HepG2 (cell line): ENCODE measurements around the gene TOP1. TPM values are rescaled to one million over a fixed set of nuclear protein-coding genes. Genes with fewer than 3 reads are reported as not detected.

Source experiments
- CENPT ChIP-seq: sonication (generic); formaldehyde crosslinking; IDR thresholded peaks from 2 replicates; pipeline ENCODE4 v1.8.0; 2022; ENCODE audit warnings: low read depth, mild to moderate bottlenecking, moderate library complexity, missing genetic modification reagents
- CHD2 ChIP-seq: IDR thresholded peaks from 2 replicates; pipeline ENCODE4 v1.6.1; 2011; ENCODE audit warnings: low read depth, low read length, improper control_type of control experiment
- HNF4G ChIP-seq, 2 experiments: sonication (generic) in 1 of 2; formaldehyde crosslinking in 1 of 2; IDR thresholded peaks; 2 replicates each; pipeline versions ENCODE4 v1.4.0 to v1.6.1; 2011 to 2020; ENCODE audit warnings: borderline replicate concordance in 2 of 2, low read depth in 2 of 2, mild to moderate bottlenecking in 2 of 2, low read length in 1 of 2, missing genetic modification reagents in 1 of 2, moderate library complexity in 1 of 2
- PAWR ChIP-seq: sonication (generic); formaldehyde crosslinking; IDR thresholded peaks from 2 replicates; pipeline ENCODE4 v1.4.0; 2020; ENCODE audit warnings: missing genetic modification reagents, mild to moderate bottlenecking, borderline replicate concordance
- PCBP1 ChIP-seq: fragments of 200-400 bp; formaldehyde crosslinking; IDR thresholded peaks from 2 replicates; pipeline ENCODE4 v1.6.1; 2017; ENCODE audit warnings: mild to moderate bottlenecking, low read depth, low read length, borderline replicate concordance
- PHF8 ChIP-seq: sonication (generic); formaldehyde crosslinking; IDR thresholded peaks from 2 replicates; pipeline ENCODE4 v1.5.0; 2020; ENCODE audit warnings: missing genetic modification reagents
- SNRNP70 ChIP-seq: fragments of 200-400 bp; formaldehyde crosslinking; IDR thresholded peaks from 2 replicates; pipeline ENCODE4 v1.6.1; 2017; ENCODE audit warnings: mild to moderate bottlenecking, low read depth, low read length, moderate library complexity
- SOX5 ChIP-seq: IDR thresholded peaks from 2 replicates; pipeline ENCODE4 v1.6.1; 2016; ENCODE audit warnings: borderline replicate concordance
- SRSF1 ChIP-seq: fragments of 200-400 bp; formaldehyde crosslinking; optimal IDR thresholded peaks from 2 replicates; pipeline ENCODE3; 2017; ENCODE audit warnings: mild to moderate bottlenecking, low read depth, low read length, moderate library complexity
- SSRP1 ChIP-seq: IDR thresholded peaks from 2 replicates; pipeline ENCODE4 v1.6.1; 2016; ENCODE audit warnings: control low read depth
- TBX3 ChIP-seq: fragments of 450-650 bp; IDR thresholded peaks from 2 replicates; pipeline ENCODE4 v1.6.1; 2017; ENCODE audit warnings: antibody characterized with exemption, mild to moderate bottlenecking, inconsistent platforms, borderline replicate concordance
- ZFP36 ChIP-seq: fragments of 150-350 bp; IDR thresholded peaks from 2 replicates; pipeline ENCODE4 v1.6.1; 2018; ENCODE audit warnings: borderline replicate concordance, low read length, low read depth; ENCODE audit not compliant: partially characterized antibody
- ZFP41 ChIP-seq: sonication (generic); formaldehyde crosslinking; IDR thresholded peaks from 2 replicates; pipeline ENCODE4 v1.4.0; 2020; ENCODE audit warnings: mild to moderate bottlenecking, missing genetic modification reagents, borderline replicate concordance
- ZNF430 ChIP-seq: sonication (generic); formaldehyde crosslinking; IDR thresholded peaks from 2 replicates; pipeline ENCODE4 v1.9.0; 2021; ENCODE audit warnings: mild to moderate bottlenecking, missing genetic modification reagents
- ZNF513 ChIP-seq: sonication (generic); formaldehyde crosslinking; conservative IDR thresholded peaks from 2 replicates; pipeline ENCODE4 v1.5.0; 2020; ENCODE audit warnings: missing genetic modification reagents
- ZNF543 ChIP-seq: sonication (generic); formaldehyde crosslinking; IDR thresholded peaks from 2 replicates; pipeline ENCODE4 v1.4.0; 2020; ENCODE audit warnings: mild to moderate bottlenecking, missing genetic modification reagents
- ZNF614 ChIP-seq: IDR thresholded peaks from 2 replicates; pipeline ENCODE4 v1.6.1; 2018; ENCODE audit warnings: missing biosample characterization, missing genetic modification reagents, inconsistent platforms, borderline replicate concordance
- ZSCAN9 ChIP-seq: IDR thresholded peaks from 2 replicates; pipeline ENCODE4 v1.6.1; 2016; ENCODE audit warnings: borderline replicate concordance
- ZXDC ChIP-seq: sonication (generic); formaldehyde crosslinking; IDR thresholded peaks from 2 replicates; pipeline ENCODE4 v1.5.0; 2020; ENCODE audit warnings: mild to moderate bottlenecking, missing genetic modification reagents
- polyA plus RNA-seq, 8 experiments: library from polyadenylated mRNA; depleted of rRNA in 3 of 8; stranded (reverse) in 7 of 8; unstranded in 1 of 8; fragments of >200 nt; fragmentation: Illumina TruSeq in 4 of 8; extraction: Trizol in 4 of 8; gene quantifications; 2 replicates each; pipeline versions ENCODE4 v1.2.1 to v1.2.3, GENCODE V29; 2011 to 2016; ENCODE audit warnings: low read depth in 4 of 8, missing spikeins in 1 of 8, mixed read lengths in 1 of 8; ENCODE audit not compliant: insufficient read depth in 1 of 8
- total RNA-seq, 5 experiments: library from RNA; depleted of rRNA; stranded (reverse); fragments of >200 nt; fragmentation: Illumina TruSeq; extraction: Trizol; gene quantifications; 2 replicates each; pipeline ENCODE4 v1.2.3, GENCODE V29; 2016; ENCODE audit warnings: low read depth in 1 of 5
- TF ChIP-seq, protein P1 (sequence below): sonication (generic); formaldehyde crosslinking; IDR thresholded peaks from 2 replicates; pipeline ENCODE4 v1.4.0; 2020; ENCODE audit warnings: missing genetic modification reagents
- TF ChIP-seq, protein P2 (sequence below): sonication (generic); formaldehyde crosslinking; conservative IDR thresholded peaks from 2 replicates; pipeline ENCODE4 v1.4.0; 2020; ENCODE audit warnings: missing genetic modification reagents
- TF ChIP-seq, protein P3 (sequence below): IDR thresholded peaks from 2 replicates; pipeline ENCODE4 v1.6.1; 2016; ENCODE audit warnings: low read depth, borderline replicate concordance

The TOP1 gene
- total and polyA plus RNA-seq, 2 of the 13 experiments (the other 11 are each of a cell fraction or from before 2014, with no cell fraction given): 10.2 to 19.4 TPM

GRCh38 chr20:41038878-41039404 is 10.3 kb downstream of the TOP1 start (continued):
- TF ChIP-seq ZFP36 (no peak), PHF8 (no peak; the same call in 1 of the 2 replicates), ZNF430 (CRISPR knock-in tag) (no peak), ZFP41 (CRISPR knock-in tag) (no peak), SSRP1 (CRISPR knock-in tag) (no peak; the same call in 1 of the 2 replicates), SOX5 (no peak; the same call in 1 of the 2 replicates), PAWR (CRISPR knock-in tag) (no peak), CHD2 (no peak), SRSF1 (no peak), TBX3 (peak; percentile 37; the same call in 1 of the 2 replicates), HNF4G (IDR thresholded peaks at IDR 0.05; ENCODE audit: borderline replicate concordance, low read depth, low read length) (peak; percentile 93), HNF4G (CRISPR knock-in tag; IDR thresholded peaks at IDR 0.05; ENCODE audit: borderline replicate concordance, low read depth) (peak; percentile 82; the same call in 1 of the 2 replicates), ZNF543 (CRISPR knock-in tag) (peak; percentile 72; the same call in 1 of the 2 replicates), CENPT (CRISPR knock-in tag) (no peak), ZNF513 (CRISPR knock-in tag) (no peak), SNRNP70 (no peak), ZXDC (CRISPR knock-in tag) (no peak), PCBP1 (no peak), ZNF614 (CRISPR knock-in tag) (no peak), ZSCAN9 (CRISPR knock-in tag) (0 out of 2 replicates have a peak, but pooled peaks have one; percentile 33)
- TF ChIP-seq, protein P1, sequence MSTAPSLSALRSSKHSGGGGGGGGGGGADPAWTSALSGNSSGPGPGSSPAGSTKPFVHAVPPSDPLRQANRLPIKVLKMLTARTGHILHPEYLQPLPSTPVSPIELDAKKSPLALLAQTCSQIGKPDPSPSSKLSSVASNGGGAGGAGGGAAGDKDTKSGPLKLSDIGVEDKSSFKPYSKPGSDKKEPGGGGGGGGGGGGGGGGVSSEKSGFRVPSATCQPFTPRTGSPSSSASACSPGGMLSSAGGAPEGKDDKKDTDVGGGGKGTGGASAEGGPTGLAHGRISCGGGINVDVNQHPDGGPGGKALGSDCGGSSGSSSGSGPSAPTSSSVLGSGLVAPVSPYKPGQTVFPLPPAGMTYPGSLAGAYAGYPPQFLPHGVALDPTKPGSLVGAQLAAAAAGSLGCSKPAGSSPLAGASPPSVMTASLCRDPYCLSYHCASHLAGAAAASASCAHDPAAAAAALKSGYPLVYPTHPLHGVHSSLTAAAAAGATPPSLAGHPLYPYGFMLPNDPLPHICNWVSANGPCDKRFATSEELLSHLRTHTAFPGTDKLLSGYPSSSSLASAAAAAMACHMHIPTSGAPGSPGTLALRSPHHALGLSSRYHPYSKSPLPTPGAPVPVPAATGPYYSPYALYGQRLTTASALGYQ (CRISPR knock-in tag): peak; percentile 51; the same call in 1 of the 2 replicates
- TF ChIP-seq, protein P2, sequence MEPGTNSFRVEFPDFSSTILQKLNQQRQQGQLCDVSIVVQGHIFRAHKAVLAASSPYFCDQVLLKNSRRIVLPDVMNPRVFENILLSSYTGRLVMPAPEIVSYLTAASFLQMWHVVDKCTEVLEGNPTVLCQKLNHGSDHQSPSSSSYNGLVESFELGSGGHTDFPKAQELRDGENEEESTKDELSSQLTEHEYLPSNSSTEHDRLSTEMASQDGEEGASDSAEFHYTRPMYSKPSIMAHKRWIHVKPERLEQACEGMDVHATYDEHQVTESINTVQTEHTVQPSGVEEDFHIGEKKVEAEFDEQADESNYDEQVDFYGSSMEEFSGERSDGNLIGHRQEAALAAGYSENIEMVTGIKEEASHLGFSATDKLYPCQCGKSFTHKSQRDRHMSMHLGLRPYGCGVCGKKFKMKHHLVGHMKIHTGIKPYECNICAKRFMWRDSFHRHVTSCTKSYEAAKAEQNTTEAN (CRISPR knock-in tag): no peak
- TF ChIP-seq, protein P3, sequence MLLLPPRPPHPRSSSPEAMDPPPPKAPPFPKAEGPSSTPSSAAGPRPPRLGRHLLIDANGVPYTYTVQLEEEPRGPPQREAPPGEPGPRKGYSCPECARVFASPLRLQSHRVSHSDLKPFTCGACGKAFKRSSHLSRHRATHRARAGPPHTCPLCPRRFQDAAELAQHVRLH (CRISPR knock-in tag): peak; percentile 68; the same call in 1 of the 2 replicates
